MM.1S (cell line): Measurements from ENCODE around the gene TSR1.

Experiments used
- DNase-seq: peaks from one replicate; pipeline ENCODE4 v3.0.0-alpha.2; 2015
- H2AFZ ChIP-seq: fragments of 300-600 bp; sonication (generic); 2 replicates; pipeline ENCODE4 v1.6.0; 2016; ENCODE audit warnings: antibody characterized with exemption, low read length
- H3F3A ChIP-seq: fragments of 300-600 bp; sonication (generic); 2 replicates; pipeline ENCODE4 v1.6.1; 2016; ENCODE audit warnings: mild to moderate bottlenecking, antibody characterized with exemption, low read length, moderate library complexity, mixed read lengths; ENCODE audit not compliant: insufficient read depth
- H3K27ac ChIP-seq: fragments of 300-600 bp; sonication (generic); 2 replicates; pipeline ENCODE4 v1.5.1; 2016; ENCODE audit warnings: mild to moderate bottlenecking, low read length
- H3K27me3 ChIP-seq: fragments of 300-600 bp; sonication (generic); replicated peaks from 2 replicates; pipeline ENCODE4 v1.6.0; 2016; ENCODE audit warnings: low read length; ENCODE audit not compliant: insufficient read depth
- H3K36me3 ChIP-seq: fragments of 300-600 bp; sonication (generic); replicated peaks from 2 replicates; pipeline ENCODE4 v1.6.1; 2016; ENCODE audit warnings: mild to moderate bottlenecking, low read length, mixed read lengths; ENCODE audit not compliant: insufficient read depth
- H3K4me1 ChIP-seq: fragments of 300-600 bp; sonication (generic); 2 replicates; pipeline ENCODE4 v1.6.1; 2016; ENCODE audit warnings: low read length, mixed read lengths
- H3K4me2 ChIP-seq: fragments of 300-600 bp; sonication (generic); 2 replicates; pipeline ENCODE4 v1.6.0; 2016; ENCODE audit warnings: low read depth, low read length
- H3K4me3 ChIP-seq: fragments of 300-600 bp; sonication (generic); 2 replicates; pipeline ENCODE4 v1.5.1; 2016; ENCODE audit warnings: low read length, mixed read lengths
- H3K79me2 ChIP-seq: fragments of 300-600 bp; sonication (generic); 2 replicates; pipeline ENCODE4 v1.6.1; 2016; ENCODE audit warnings: mixed run types, low read length, mixed read lengths
- H3K9ac ChIP-seq: fragments of 300-600 bp; sonication (generic); 2 replicates; pipeline ENCODE4 v1.6.1; 2016; ENCODE audit warnings: low read length, mixed read lengths
- H3K9me2 ChIP-seq: fragments of 300-600 bp; sonication (generic); replicated peaks from 2 replicates; pipeline ENCODE4 v1.6.1; 2016; ENCODE audit warnings: mild to moderate bottlenecking, low read length, mixed read lengths; ENCODE audit not compliant: insufficient read depth
- H3K9me3 ChIP-seq: fragments of 300-600 bp; sonication (generic); replicated peaks from 2 replicates; pipeline ENCODE4 v1.6.1; 2016; ENCODE audit warnings: mild to moderate bottlenecking, low read length, mixed read lengths; ENCODE audit not compliant: insufficient read depth
- H4K20me1 ChIP-seq: fragments of 300-600 bp; sonication (generic); 2 replicates; pipeline ENCODE4 v1.6.1; 2016; ENCODE audit warnings: mild to moderate bottlenecking, low read length, moderate library complexity, mixed read lengths; ENCODE audit not compliant: insufficient read depth
- EZH2 ChIP-seq: fragments of 300-600 bp; sonication (generic); optimal IDR thresholded peaks from 2 replicates; pipeline ENCODE3; 2017; ENCODE audit warnings: low read depth, mild to moderate bottlenecking, antibody characterized with exemption, low read length, mixed read lengths
- EZH2phosphoT487 ChIP-seq: fragments of 300-600 bp; sonication (generic); IDR thresholded peaks from 2 replicates; pipeline ENCODE4 v1.6.1; 2018; ENCODE audit warnings: antibody characterized with exemption, low read length
- TF ChIP-seq, protein P1 (sequence below): fragments of 300-600 bp; sonication (generic); IDR thresholded peaks from 2 replicates; pipeline ENCODE4 v1.5.1; 2016; ENCODE audit warnings: antibody characterized with exemption, low read length, mixed read lengths

The TSR1 gene

DNA sequence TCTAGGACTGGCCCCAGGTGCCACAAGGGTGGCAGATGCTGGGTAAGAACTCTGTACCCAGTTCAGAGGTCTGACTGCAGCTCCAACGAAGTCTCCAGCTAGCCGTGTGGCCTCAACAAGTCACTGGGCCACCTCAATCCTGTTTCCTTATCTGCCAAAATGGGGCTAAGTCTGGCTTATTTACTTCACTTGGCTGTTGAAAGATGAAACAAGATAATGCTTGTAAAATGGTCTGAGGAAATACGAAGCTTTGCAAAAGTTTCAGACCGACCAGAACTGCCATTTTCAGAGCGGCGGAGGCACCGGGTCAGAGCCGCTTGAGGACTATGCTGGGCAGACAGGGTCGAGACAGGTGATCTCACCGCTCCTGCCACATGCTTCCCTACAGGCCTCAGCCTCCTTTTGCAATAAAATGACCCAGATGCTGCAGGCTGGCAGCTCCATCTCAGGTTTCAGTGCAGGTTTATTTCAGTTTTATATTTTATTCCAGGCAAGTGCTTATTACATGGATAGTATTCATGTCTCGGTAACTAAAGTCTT lies 47.4 kb upstream of the TSR1 start:
- Histone ChIP-seq H3K9ac (no peak overlapping the region), H3K4me3 (no peak overlapping the region), H3K4me1 (no peaks in the 10 kb centered on the region), H3K27ac (no peak overlapping the region), H3K27me3 (no peaks in the 10 kb centered on the region), H3K36me3 (no peaks in the 10 kb centered on the region), H3K9me3 (no peaks in the 10 kb centered on the region), H3K4me2 (no peak overlapping the region), H2AFZ (no peak overlapping the region), H3K79me2 (peaks cover 5% of the 10 kb centered on the region; the same call in 1 of the 2 replicates), H4K20me1 (no peaks in the 10 kb centered on the region), H3F3A (0 out of 2 replicates have a peak, but pooled peaks cover 9% of the 10 kb centered on the region), H3K9me2 (no peaks in the 10 kb centered on the region)
- TF ChIP-seq EZH2phosphoT487 (no peak), EZH2 (no peak)
- TF ChIP-seq, protein P1, sequence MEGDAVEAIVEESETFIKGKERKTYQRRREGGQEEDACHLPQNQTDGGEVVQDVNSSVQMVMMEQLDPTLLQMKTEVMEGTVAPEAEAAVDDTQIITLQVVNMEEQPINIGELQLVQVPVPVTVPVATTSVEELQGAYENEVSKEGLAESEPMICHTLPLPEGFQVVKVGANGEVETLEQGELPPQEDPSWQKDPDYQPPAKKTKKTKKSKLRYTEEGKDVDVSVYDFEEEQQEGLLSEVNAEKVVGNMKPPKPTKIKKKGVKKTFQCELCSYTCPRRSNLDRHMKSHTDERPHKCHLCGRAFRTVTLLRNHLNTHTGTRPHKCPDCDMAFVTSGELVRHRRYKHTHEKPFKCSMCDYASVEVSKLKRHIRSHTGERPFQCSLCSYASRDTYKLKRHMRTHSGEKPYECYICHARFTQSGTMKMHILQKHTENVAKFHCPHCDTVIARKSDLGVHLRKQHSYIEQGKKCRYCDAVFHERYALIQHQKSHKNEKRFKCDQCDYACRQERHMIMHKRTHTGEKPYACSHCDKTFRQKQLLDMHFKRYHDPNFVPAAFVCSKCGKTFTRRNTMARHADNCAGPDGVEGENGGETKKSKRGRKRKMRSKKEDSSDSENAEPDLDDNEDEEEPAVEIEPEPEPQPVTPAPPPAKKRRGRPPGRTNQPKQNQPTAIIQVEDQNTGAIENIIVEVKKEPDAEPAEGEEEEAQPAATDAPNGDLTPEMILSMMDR, result no peak
- no peak for DNase-seq

DNA sequence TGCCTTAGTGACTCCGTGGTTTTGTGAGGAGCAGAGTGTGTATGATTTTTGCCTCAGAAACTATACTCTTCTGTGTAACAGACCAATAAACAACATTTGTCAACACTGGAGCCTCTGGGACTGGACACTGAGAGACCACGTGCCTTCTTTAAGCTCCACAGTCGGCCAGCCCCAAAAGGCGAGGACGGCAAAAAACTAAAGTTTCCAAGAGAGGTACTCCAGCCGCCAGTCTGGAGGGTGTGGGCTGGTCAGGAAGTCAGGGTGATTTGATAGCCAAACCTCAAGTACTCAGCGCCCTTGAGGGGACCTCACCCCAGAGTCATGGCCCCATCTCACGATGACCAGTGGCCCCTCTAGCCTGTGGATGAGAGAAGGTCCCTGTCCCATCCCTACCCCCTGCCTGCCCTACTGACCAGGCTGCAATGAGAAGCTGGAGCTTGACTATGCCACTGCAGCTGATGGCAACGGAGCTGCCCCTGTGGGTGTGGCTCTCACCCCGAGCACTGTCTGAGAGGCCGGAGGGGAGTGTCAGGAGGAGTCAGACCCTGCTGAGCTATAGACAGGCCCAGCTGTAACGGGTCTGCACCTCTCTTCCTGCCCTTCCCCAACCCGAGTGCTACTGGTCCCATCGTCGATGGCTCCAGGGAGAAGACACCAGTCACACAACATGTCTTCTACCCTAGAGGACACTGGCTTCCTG lies 44.8 kb upstream of the TSR1 start:
- Histone ChIP-seq H3K27ac (no peak overlapping the region), H3K4me2 (no peak overlapping the region), H3K36me3 (no peaks in the 10 kb centered on the region), H3K4me3 (no peak overlapping the region), H3K9me2 (no peaks in the 10 kb centered on the region), H3K79me2 (no peaks in the 10 kb centered on the region), H3K9me3 (no peaks in the 10 kb centered on the region), H3K9ac (no peak overlapping the region), H2AFZ (no peak overlapping the region), H3F3A (0 out of 2 replicates have a peak, but pooled peaks cover 9% of the 10 kb centered on the region), H3K27me3 (no peaks in the 10 kb centered on the region), H3K4me1 (no peaks in the 10 kb centered on the region), H4K20me1 (no peaks in the 10 kb centered on the region)
- no peak for DNase-seq
- TF ChIP-seq, protein P1, result no peak
- no peak for TF ChIP-seq EZH2
- TF ChIP-seq EZH2phosphoT487, result no peak

DNA sequence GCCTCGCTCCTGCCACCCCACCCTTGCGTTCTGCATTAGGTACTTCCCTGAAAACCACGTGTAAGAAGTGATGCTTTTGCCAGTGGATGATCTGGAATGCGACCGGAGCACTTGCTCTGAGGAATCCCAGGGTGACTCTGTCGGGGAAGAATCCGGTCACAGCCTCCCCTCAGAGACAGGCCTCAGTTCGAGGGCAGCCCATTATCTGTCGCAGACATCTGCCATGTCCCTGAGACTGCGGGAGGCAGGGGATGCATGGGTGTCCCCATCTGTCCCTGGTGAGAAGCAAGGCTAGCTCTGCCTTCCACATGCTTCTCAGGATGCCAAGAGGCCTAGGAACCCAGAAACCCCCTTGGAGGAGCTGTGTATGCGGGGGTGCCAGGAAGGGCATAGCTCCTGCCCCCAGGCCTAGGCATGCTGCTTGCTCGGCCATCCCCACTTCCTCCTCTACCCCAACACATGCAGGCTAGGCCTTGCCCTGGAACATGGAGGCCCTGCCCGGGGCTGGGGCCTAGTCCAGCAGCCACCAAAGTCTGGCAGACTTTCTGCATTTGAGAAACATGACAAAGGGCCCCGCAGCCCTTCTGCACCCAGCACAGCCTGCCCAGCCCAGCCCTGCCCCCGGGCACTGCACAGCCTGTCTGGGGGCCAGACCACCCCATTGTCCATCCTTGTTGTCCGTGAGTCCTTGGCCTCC lies 44.1 kb upstream of the TSR1 start:
- H3K79me2 ChIP-seq, result no peaks in the 10 kb centered on the region
- TF ChIP-seq EZH2phosphoT487, result no peak
- TF ChIP-seq EZH2, result no peak
- TF ChIP-seq, protein P1, result no peak
- no peaks in the 10 kb centered on the region for H3K9me2 ChIP-seq
- H3K9ac ChIP-seq, result no peak overlapping the region
- H3K4me1 ChIP-seq, result no peaks in the 10 kb centered on the region
- H3K4me2 ChIP-seq, result no peak overlapping the region
- H4K20me1 ChIP-seq, result no peaks in the 10 kb centered on the region
- H2AFZ ChIP-seq, result no peak overlapping the region
- H3F3A ChIP-seq, result 0 out of 2 replicates have a peak, but pooled peaks cover 9% of the 10 kb centered on the region
- no peaks in the 10 kb centered on the region for H3K36me3 ChIP-seq
- H3K27me3 ChIP-seq, result no peaks in the 10 kb centered on the region
- no peaks in the 10 kb centered on the region for H3K9me3 ChIP-seq
- no peak overlapping the region for H3K4me3 ChIP-seq
- no peak overlapping the region for H3K27ac ChIP-seq
- DNase-seq, result no peak
